OCI-LY7 (cell line): ENCODE results near the gene RBCK1.

Experiments used
- CTCF ChIP-seq: fragments of 200-600 bp; sonication (generic); conservative IDR thresholded peaks from 2 replicates; pipeline ENCODE4 v1.5.1; 2014; ENCODE audit warnings: mild to moderate bottlenecking, antibody characterized with exemption, low read length, moderate library complexity, mixed read lengths
- EZH2phosphoT487 ChIP-seq: fragments of 200-600 bp; sonication (generic); IDR thresholded peaks from 2 replicates; pipeline ENCODE4 v1.6.1; 2018; ENCODE audit warnings: low read depth, borderline replicate concordance, mild to moderate bottlenecking, mixed run types, antibody characterized with exemption, low read length, moderate library complexity, mixed read lengths

- TF ChIP-seq CTCF: no peak
- TF ChIP-seq EZH2phosphoT487: no peak
Observed at GRCh38 chr20:389220-389619, 18.9 kb upstream of the RBCK1 start.
